ENCODE measurements around the gene GATM.
"Not testable (repeated sequence)": the region's sequence is repeated elsewhere in the genome, so short reads cannot be mapped to it uniquely, and the experiment has no call there.

Gene GATM

DNA sequence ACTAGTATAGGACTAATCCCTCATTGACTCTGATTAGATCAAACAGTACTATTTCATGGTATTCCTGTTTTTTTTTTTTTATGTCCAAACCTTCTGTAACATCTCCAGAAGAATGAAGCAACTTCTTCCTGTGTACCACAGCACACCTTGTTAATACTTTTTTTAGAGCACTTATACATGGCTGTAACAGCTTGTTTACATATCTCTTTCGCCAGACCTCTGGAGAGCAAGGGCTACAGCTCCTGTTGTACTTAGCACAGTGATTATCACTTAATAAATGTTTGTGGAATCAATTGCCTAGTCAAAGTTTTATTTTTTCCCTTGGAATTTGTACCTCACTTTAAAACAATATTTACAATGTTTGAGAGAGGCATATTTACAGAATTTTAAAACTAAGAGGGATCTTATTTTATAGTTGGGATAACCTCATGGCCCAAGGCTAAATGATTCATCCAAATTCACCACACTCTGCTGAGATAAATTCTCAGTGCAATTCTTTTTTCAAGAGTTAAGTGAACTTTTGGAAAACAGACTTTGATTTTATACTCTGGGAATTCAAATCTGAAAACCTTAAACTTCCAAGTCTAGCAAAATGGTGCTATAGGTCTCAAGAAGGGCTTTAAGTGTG is 9.2 kb upstream of the GATM start:
- no peak for DNase-seq

DNA sequence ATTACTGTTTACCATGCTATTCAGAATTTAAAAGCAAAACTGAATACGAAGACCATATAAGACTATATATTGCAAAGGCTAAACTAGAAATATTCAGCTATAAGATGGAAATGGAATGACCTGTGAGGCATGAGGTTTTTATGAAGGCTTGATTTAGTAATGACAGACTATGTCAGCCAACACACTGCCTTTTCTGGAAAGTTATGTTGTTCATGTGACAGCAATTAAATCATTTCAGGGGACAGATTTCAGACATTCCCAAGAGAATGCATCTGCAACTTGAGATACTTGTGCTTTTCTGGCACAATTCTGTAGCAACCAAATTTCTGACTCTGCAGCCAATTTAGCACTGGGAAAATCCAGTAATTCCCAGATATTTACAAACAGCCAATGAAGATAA is 8.6 kb upstream of the GATM start:
- DNase-seq, result no peak

DNA sequence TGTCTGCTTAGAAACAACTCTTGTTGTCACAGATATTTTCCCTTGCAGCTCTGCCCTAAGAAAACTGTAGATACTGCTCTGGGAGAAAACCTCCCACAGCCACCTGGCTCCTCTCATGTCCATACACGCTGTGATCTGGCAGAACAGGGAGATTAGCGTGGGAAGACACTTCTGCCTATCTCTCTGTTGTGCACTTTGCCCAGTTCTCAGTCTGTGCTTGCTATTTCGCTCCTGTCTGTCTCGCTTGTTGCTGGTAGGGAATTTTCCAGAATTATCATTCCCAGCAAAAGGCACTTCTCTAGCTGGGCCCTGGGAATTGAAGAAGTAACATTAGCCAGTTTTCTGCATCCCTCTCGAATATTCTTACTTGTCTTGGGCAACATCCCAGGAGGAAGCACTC is 8.1 kb upstream of the GATM start:
- DNase-seq, result no peak

DNA sequence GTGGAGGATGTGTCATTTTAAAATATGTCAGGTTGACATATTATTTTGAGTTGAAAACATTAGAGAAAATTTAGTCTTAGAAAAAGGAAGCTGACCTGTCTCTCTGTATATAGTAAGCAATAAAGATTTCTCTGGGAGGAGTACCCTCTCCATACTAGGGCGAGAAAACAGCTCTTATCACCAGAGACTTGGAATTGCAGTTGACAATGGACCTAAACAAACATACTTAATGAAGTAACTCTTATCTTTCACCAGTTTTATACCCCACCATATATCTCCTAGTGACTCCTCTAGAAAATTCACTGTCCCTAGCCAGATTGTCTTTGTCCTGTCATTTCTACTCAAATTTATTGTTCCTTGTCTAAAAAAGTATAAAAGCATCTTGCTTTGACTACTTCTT is 7.2 kb upstream of the GATM start:
- no peak for DNase-seq

DNA sequence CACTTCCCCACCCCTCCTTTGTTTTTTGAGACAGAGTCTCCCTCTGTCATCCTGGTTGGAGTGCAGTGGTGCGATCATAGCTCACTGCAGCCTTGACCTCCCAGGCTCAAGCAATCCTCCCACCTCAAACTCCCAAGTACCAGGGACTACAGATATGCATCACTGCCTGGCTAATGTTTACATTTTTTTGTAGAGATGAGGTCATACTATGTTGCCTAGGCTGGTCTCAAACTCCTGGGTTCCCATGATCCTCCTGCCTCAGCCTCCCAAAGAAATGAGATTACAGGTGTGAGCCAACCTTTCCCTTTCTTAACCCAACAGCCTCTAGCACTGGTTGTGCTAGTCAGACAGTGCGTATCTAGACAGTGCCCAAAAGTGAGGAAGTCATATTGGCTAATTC is 6.4 kb upstream of the GATM start:
- peak; percentile 62 for DNase-seq

DNA sequence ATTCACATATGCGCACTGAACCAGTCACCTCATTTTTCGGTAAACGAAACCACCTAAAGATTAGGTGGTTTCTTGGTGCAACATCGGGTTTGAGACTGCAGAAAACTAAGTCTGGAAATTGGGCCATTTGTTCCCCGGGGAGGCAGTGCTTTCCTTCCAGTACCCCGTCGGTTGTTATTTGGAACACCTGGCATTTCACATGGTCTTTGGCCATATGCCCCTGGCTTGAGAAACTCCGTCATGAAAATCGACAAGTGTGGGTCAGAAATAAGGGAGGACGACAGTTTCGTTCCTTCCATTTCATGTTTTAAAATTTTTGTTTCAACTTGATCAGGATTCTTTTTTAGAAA is 544 bp upstream of the GATM start:
- DNase-seq, result no peak

DNA sequence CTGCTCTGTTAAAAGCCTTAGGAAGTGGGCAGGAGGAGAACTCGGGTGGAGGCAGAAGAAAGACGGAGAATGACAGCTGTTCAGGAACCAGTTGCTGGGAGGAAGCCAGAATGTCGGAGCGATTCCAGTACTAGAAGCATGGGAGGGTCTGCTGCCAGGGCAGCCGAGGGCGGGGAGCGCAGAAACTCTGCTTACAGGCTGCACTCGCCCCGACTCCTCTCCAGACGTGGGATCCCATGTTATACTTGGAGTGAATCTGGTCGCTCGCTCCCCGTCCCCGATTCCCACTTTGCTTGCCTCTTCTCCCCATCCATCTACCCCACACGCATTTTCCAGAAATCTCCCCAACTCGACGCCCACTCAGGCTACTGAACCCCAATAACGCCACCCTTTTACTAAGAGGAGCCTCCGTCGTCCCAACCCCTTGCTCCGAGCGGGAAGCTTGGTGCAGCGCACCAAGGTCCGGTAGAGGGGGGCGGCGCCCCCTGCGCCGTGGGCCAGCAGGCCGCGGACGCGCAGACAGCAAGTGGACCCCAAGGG is 665 bp downstream of the GATM start:
- DNase-seq, result no peak

DNA sequence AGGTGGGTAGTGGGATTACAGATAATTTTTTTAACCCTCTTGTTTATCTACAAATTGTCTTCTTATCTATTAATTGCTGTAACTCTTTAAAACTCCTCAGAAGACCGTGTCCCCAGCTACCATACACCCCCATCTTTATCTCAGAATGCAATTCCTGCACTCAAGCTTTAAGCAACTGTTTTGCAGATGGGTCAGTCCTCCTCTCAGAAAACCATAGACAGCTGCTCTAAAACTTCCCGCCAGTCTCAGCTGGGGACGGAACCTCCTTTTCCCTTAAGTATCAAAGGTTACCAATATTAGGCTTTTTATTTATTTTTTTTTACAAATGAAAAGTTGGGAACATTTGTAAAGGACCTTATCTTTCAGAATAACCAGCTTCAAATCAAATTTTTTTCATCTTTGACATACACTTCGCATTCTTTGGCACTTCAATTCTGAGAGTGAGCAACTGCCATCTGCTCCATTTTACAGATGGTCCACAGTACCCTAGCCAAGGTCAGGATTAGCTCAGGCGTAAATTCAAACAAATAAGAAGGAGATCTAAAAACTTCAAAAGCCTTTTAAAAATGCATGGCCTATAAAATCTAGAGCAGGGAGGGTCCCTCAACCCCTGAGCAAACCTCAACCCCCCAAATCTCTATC is 1.3 kb downstream of the GATM start:
- DNase-seq, result no peak

DNA sequence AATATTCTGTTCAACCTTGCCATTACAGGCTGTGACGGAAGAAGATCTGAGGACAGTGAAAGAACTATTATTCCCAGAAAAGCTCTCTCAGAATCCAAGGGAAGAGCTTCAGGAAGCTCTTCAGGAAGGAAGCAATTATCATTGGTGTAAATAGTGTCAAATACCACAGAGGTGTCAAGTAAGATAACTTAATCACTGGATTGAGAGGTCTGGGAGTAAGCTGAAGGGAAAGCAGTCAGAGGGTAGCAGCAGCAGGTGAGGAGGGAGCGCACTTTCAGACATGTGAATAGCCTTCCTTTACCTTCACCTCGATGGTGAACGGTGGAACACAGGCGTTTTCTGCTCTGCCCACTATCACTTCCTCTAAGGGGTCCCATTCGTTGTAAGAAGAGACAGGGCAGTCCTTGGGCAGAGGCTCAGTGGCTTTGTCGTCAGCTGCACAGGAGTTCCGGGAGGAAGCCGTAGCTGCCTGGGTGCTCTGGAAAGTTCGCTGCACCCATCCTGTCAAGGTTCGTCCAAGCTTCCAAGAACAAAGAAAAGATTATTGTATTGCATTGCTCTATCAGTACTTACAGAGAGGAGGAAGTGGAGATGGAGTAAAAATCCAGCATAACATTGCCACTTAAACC is 1.9 kb downstream of the GATM start:
- no peak for DNase-seq

DNA sequence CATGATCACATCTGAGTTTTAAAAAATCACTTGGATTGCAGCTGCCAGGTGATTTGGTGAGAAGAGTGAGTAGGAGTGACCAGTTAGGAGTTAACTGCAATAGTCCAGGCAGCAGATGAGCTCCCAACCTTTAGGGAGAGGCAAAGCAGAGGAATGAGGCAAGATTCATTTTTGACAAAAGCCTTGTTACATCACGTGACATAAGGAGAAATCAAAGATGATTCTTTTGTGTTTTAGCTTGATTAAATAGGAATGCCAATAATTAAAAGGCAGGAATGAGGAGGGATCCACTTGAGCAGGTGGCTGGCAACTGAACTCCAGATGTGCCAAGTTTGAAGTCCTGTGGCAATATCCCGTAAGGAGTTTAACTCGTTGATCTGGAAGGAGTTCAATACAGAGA is 2.5 kb downstream of the GATM start:
- DNase-seq, result no peak

DNA sequence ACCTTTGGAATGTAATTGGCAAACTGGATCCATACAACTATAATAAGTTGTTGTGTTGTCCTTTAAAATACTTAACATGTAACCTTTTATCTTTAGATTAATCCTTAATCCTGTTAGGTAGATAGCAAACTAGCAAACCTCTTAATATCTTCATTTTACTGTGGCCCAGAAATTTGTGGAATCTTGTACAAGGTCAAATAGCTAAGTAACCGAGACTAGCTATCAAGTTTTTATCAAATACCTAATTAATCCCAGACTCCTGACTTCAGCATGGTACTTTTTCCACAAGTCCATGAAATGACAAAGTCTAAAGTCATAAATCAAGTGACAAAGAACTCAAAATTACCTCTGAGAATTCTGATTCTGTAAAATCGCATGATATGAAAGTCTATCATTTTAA is 4.4 kb downstream of the GATM start:
- no peak for DNase-seq

DNA sequence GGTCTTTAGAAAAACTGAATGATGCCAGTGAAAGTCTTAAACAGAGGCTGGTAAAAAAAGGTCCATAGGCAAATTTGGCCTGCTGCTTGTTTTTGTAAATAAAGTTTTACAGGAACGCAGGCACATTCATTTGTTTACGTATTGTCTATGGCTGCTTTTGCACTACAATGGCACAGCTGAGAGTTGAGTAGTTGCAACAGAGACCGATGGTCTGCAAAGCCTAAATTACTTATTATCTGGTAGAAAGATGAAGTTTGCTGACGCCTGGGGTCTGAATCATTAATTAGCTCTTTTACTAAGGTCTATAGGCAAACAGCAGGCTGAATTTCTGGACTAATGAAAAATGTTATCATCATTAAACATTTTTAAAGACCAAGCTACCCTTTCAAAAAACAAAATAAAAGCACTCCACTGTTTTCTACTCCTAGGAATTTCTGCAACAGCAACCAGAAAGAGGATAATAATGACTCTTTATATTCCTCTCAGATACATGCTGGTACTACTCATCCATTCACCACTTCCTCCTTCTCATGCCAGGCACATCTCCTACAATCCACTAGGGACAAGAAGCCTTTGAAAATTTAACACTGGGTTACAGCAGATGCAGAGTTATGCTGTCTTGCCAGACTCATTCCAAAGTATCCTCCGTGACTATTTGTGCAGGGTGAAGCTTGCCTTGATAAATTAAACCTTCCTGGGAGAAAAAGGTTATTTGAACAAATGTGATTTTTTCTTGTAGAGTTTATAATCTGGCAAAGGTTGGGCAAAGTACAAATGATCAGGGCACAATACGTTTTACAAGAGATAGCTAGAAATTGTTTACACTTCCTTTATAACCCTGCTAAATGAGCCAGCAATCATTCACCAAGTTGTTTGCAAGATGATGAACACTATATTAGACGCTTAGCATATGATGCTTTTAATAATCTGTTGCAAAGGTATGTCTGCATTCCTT is 6.0 kb downstream of the GATM start:
- peak; percentile 5 for DNase-seq

DNA sequence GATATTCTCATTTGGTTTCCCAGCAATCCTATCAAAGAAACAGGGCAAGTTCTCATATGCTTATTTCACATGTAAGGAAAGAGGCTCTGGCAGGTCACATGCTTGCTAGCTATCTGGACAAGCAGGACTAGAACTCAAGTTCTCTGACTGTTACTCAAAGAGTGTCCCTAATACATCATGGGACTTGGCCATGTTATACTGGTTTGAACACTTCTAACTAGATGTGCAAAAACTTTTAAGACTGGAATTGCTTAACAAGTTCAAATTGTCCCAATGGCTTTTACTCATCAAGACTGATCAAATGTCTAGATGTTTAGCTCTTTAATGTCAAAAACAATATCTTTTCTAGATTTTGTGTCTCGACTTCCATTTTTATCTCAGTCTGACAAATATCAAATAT is 6.8 kb downstream of the GATM start:
- no peak for DNase-seq

DNA sequence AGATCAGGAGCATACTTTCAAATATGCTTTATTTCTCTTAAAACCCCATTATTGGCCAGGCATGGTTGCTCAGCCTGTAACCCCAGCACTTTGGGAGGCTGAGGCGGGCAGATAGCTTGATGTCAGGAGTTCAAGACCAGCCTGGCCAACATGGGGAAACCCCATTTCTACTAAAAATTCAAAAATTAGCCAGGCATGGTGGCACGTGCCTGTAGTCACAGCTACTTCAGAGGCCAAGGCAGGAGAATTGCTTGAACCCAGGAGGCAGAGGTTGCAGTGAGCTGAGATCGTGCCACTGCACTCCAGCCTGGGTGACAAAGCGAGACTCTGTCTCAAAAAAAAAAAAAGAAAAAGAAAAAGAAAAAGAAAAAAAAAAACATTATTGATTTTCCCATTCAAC is 8.3 kb downstream of the GATM start:
- not testable (repeated sequence) for DNase-seq

DNA sequence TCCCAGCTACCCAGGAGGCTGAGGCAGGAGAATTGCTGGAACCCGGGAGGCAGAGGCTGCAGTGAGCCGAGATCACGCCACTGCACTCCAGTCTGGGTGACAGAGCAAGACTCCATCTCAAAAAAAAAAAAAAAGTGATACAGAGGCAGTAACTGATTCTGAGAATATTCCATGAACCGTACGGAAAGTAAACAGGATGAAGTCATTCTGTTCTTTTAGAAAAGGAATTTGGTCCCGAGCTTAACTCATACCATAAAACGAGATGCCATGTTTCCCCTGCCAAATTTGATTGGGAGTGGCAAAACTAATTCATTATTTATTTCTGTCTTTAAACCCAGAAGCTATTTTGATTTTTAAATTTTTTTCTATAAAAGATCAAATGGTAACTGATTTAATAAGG is 11.1 kb downstream of the GATM start:
- not testable (repeated sequence) for DNase-seq

DNA sequence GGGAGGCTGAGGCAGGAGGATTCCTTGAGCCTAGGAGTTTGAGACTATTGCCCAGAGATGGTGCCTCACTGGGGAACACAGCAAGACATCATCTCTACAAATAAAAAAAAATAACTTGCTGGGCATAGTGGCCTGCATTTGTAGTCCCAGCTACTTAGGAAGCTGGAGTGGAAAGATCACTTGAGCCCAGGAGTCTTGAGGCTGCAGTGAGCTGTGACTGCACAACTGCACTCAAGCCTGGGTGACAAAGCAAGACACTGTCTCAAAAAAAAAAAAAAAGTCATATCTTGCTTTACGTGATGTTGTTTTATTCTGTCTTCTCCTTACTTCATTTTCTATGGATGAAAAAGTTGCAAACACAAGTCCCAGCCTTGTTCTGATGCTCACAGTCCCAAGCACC is 14.1 kb downstream of the GATM start:
- no peak for DNase-seq

DNA sequence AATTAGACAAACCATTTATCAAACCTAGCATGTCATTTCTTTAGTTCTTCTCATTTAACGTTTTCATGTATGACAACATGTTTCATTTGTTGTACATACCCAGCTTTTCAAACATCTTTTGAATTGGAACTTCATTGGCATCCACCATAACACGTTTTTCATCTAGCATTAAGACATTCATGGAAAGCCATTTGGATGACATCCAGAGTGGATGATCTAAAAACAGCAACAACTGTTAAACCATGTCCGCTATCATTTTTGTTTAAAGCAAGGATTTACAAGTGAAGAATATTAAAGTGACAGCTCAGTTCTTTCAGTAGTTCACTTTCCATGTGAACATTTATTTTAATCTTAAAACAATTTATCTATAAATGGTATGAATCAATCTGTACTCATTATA is 14.5 kb downstream of the GATM start:
- DNase-seq, result no peak

DNA sequence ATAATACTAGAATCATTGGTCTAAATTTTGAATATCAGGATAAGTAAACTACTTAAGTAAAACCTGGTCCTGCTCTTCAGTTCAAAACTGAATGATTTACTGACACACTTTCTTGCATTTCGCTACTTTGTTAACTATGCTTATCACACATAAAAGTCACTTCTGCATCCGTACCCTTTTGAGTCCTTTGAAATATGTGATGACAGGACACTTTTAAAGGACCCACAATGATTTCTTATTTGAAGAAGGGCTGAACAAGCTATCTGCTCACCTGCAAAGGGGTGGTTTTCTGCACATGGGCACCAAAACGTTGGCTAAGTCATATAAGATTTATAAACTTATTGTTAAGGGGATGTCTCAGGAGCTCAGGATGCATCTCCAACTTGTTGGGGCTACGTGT is 15.0 kb downstream of the GATM start:
- DNase-seq, result no peak

DNA sequence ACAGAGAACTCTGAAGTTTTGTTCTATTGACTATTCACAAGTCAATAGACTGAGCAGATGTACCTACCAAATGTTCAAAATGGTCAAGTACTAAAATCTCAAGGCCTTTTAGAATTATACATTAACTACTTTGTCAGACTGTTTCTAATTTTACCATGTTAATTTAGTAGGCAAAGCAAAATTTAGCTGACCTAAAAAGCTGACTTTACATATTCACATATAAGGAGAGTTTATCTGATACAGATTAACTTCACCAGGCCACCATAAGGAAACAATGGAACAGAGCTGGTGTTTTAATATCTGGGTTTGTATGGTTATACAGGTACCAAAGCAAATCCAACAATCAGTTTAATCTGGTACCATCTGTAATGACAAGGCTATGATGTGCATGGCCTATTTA is 15.9 kb downstream of the GATM start:
- no peak for DNase-seq

DNA sequence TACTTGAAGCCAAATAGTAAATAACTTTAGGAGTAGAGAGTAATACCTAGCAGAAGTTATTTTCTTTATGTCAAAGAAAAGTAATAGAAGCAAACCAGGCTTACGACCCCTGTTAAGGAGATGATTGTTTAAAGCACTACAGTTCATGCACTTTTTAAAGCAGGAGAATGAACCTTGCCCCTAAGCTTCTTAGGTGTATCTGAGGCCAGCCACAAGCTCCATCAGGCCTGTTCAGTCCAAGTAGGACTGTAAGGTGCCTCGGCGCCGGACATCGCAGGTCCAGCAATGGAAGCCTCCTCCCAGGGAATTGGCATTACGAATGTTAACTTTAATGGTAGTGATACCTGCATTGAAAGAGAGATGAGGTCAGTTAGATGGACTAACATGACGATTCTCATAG is 16.5 kb downstream of the GATM start:
- DNase-seq, result no peak

DNA sequence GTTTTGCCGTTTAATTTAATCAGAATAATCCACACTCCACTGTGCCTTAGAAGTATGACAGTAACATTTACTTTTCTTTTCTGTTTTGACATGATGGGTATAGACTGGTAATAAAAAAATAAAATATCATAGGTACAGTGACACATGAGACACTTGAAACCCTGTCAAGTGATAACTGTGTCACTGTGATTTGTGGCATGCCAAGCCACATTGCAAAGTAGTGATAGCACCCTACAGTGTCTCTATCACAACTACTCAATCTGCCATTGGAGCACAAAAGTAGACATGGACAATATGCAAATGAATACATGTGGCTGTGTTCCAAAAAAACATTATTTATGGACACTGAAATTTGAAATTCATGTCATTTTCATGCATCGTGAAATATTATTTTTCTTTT is 22.5 kb downstream of the GATM start:
- DNase-seq, result no peak

DNA sequence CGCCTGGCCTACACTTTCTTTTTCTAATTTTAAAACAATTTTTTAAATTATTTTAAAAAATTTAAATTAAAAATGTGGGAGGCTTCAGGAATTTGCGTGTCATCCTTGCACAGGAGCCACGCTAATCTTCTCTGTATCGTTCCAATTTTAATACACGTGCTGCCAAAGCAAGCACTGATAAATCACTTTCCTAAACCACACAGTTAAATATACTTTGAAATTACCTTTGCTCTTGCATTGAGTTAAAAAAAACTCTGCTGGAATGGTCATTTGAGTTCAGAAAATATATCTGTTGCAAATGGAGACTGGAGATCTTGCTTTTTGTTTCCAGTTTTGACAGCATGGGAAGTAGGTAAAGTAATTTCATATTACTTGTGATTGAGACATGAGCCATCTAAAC is 23.6 kb downstream of the GATM start:
- DNase-seq, result no peak

DNA sequence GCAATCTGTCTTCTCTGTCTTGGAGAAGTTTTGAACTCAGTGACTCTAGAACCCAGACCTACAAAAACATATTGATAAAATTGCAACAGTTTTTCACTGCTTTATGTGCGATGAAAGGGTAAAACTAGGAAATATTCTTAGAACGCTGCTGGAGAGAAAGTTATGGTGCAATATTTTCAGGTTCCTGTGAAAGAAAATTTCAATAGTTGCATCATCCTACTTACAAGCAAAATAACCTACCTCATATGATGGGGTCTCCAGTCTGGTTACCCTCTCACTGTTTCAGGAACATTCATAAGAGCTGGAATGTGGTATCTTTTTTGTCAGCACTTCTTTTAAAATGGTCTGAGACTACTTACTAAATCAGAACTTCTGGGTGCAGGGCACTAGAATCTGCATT is 27.1 kb downstream of the GATM start:
- no peak for DNase-seq

DNA sequence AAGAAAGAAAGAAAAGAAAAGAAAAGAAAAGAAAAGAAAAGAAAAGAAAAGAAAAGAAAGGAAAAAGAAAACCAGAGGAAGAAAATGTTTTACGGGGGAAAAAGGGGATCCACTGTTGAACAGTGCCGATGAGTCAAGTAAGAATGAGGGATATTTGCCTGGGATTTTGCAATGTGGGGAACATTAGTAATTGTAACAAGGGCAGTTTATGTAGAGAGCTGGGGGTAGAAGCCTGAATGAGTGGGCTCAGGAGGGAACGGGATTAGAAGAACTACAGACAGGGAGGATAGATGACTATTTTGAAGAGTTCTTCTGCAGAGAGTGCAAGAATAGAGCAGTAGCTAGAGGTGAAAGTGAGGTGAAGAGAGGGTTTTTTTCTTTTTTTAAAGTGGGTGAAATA is 28.7 kb downstream of the GATM start:
- DNase-seq, result no peak
